ENCODE measurements around the gene SYCP3. TPM values are rescaled to one million over a fixed set of nuclear protein-coding genes. Genes with fewer than 3 reads are reported as not detected.

SYCP3 gene
- total RNA-seq, 1 experiment from 2014 or later, result 0.31 TPM

DNA sequence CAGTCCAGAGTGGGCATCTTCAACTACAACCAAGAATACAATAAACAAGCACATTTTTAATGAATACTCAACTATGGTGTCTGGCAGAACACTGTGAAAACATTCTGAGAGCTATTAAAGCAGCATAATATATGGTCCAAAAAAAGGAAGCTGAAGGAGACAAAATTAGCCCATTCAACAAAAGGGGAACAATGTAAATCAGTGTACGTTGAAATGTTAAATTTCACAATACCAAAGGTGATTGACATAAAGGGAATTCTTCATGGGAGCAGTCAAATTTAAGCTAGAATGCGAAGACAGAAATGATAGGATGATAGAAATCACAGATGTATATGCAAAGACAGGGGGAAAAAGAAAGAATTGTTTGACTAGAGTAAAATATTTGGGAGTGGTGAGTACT, 41.3 kb upstream of the SYCP3 start:
- H3K27me3 Mint-ChIP-seq (ENCODE audit: low read depth), result no peaks in the 10 kb centered on the region
- H2AK5ac ChIP-seq (ENCODE audit: insufficient read length, low read length), result no peak overlapping the region
- WGBS (ENCODE audit: extremely low coverage, insufficient read length, low lambda C conversion rate), result no CpG with 5 or more reads among the region's 2 CpGs

More for the DNA sequence above, 41.3 kb upstream of the SYCP3 start:
- Histone ChIP-seq H3K79me2 (ENCODE audit: insufficient read depth, low read length) (no peaks in the 10 kb centered on the region), H3K4me1 (ENCODE audit: insufficient read depth, low read length) (no peaks in the 10 kb centered on the region), H4K20me1 (ENCODE audit: control insufficient read depth, insufficient read depth, insufficient read length) (no peaks in the 10 kb centered on the region), H3K4me2 (ENCODE audit: insufficient read depth, insufficient read length, low read length) (no peak overlapping the region), H3T11ph (ENCODE audit: low read length) (no peak overlapping the region), H2BK15ac (ENCODE audit: low read depth, low read length) (no peak overlapping the region), H2BK12ac (ENCODE audit: insufficient read length, low read depth, low read length) (no peak overlapping the region), H2AFZ (ENCODE audit: low read length) (no peak overlapping the region), H3K23me2 (ENCODE audit: insufficient read length, low read depth, low read length, poor library complexity, severe bottlenecking) (no peaks in the 10 kb centered on the region), H3K79me1 (ENCODE audit: insufficient read depth, low read depth, low read length, poor library complexity, severe bottlenecking) (no peaks in the 10 kb centered on the region), H2BK120ac (ENCODE audit: low read depth, low read length, poor library complexity, severe bottlenecking) (no peak overlapping the region), H3K18ac (ENCODE audit: insufficient read length, low read depth, low read length) (no peak overlapping the region), H3K27me3 (ENCODE audit: insufficient read depth, low read length) (no peaks in the 10 kb centered on the region), H4K5ac (ENCODE audit: insufficient read length, low read depth, low read length) (no peak overlapping the region), H3K56ac (ENCODE audit: insufficient read length, low read depth, low read length) (no peak overlapping the region), H3K14ac (ENCODE audit: insufficient read depth, low read length) (no peak overlapping the region), H3K9me3 (ENCODE audit: control insufficient read depth, low read depth, low read length) (no peaks in the 10 kb centered on the region), H4K91ac (ENCODE audit: insufficient read length, low read depth, low read length) (no peak overlapping the region), H3K4ac (ENCODE audit: low read depth, low read length) (no peak overlapping the region), H2BK5ac (ENCODE audit: insufficient read length, low read length) (no peak overlapping the region), H3K23ac (ENCODE audit: insufficient read length, low read depth, low read length) (no peak overlapping the region), H4K8ac (replicated peaks; ENCODE audit: insufficient read length, low read depth, low read length) (no peak overlapping the region), H3K27ac (ENCODE audit: insufficient read length, low read depth, low read length) (no peak overlapping the region), H3K9ac (ENCODE audit: extremely low read depth, insufficient read length, low read length) (no peak overlapping the region), H2BK20ac (ENCODE audit: low read depth, low read length, poor library complexity, severe bottlenecking) (no peak overlapping the region)
- H3K4me1 Mint-ChIP-seq, result peaks cover 0 to 7% of the 10 kb centered on the region in 2 experiments; a peak in 1 of 4 replicates
- H3K9me3 Mint-ChIP-seq, result no peaks in the 10 kb centered on the region
- TF ChIP-seq, protein P1, sequence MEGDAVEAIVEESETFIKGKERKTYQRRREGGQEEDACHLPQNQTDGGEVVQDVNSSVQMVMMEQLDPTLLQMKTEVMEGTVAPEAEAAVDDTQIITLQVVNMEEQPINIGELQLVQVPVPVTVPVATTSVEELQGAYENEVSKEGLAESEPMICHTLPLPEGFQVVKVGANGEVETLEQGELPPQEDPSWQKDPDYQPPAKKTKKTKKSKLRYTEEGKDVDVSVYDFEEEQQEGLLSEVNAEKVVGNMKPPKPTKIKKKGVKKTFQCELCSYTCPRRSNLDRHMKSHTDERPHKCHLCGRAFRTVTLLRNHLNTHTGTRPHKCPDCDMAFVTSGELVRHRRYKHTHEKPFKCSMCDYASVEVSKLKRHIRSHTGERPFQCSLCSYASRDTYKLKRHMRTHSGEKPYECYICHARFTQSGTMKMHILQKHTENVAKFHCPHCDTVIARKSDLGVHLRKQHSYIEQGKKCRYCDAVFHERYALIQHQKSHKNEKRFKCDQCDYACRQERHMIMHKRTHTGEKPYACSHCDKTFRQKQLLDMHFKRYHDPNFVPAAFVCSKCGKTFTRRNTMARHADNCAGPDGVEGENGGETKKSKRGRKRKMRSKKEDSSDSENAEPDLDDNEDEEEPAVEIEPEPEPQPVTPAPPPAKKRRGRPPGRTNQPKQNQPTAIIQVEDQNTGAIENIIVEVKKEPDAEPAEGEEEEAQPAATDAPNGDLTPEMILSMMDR (conservative IDR thresholded peaks at IDR 0.05), result no peak
- H3K27ac Mint-ChIP-seq, result no peak overlapping the region; a peak in 1 of 7 replicates
- H3K36me3 Mint-ChIP-seq (ENCODE audit: insufficient read depth in 1 of 3, low read depth in 3 of 3), result peaks cover 3 to 42% (median 32%) of the 10 kb centered on the region in 3 experiments; a peak in 6 of 7 replicates
- no peak for DNase-seq
- no peak overlapping the region for H3K4me3 Mint-ChIP-seq
